Measurements from ENCODE around the gene HELLS.
"Not testable (repeated sequence)": the region's sequence is repeated elsewhere in the genome, so short reads cannot be mapped to it uniquely, and the experiment has no call there.

HELLS gene

GRCh38 chr10:94549221-94549620 lies 3.6 kb downstream of the HELLS start:
- H3K36me3 Mint-ChIP-seq (ENCODE audit: insufficient read depth): peaks cover 22% of the 10 kb centered on the region
- no peaks in the 10 kb centered on the region for H3K9me3 Mint-ChIP-seq
- H3K27ac Mint-ChIP-seq (ENCODE audit: low read depth): no peak overlapping the region
- no peaks in the 10 kb centered on the region for H3K27me3 Mint-ChIP-seq
- DNase-seq (ENCODE audit: low spot score in 2 of 2) (no peak), ATAC-seq (replicated peaks; ENCODE audit: extremely low read depth, poor library complexity, severe bottlenecking) (no peak)
- H3K4me1 Mint-ChIP-seq: peaks cover 24% of the 10 kb centered on the region
- H3K4me3 Mint-ChIP-seq: no peak overlapping the region

- H3K36me3 Mint-ChIP-seq (ENCODE audit: insufficient read depth): peaks cover 12% of the 10 kb centered on the region
- H3K4me1 Mint-ChIP-seq; H3K27ac Mint-ChIP-seq (ENCODE audit: low read depth); H3K9me3 Mint-ChIP-seq; H3K4me3 Mint-ChIP-seq; H3K27me3 Mint-ChIP-seq; ATAC-seq (replicated peaks; ENCODE audit: extremely low read depth, poor library complexity, severe bottlenecking); DNase-seq (ENCODE audit: low spot score in 2 of 2): not testable (repeated sequence)
These were observed 22.2 kb downstream of the HELLS start for GRCh38 chr10:94567714-94568307.

- no peak for DNase-seq (ENCODE audit: low spot score in 2 of 2)
- no peak for ATAC-seq (replicated peaks; ENCODE audit: extremely low read depth, poor library complexity, severe bottlenecking)
- no peaks in the 10 kb centered on the region for H3K9me3 Mint-ChIP-seq
- H3K4me3 Mint-ChIP-seq: no peak overlapping the region
- H3K27me3 Mint-ChIP-seq: no peaks in the 10 kb centered on the region
- no peaks in the 10 kb centered on the region for H3K4me1 Mint-ChIP-seq
- no peak overlapping the region for H3K27ac Mint-ChIP-seq (ENCODE audit: low read depth)
- peaks cover 10% of the 10 kb centered on the region for H3K36me3 Mint-ChIP-seq (ENCODE audit: insufficient read depth)
These were observed 25.5 kb downstream of the HELLS start for GRCh38 chr10:94571081-94571480.

- Mint-ChIP-seq H3K36me3 (ENCODE audit: insufficient read depth) (peaks cover 10% of the 10 kb centered on the region), H3K27me3 (no peaks in the 10 kb centered on the region), H3K4me1 (no peaks in the 10 kb centered on the region), H3K9me3 (no peaks in the 10 kb centered on the region), H3K4me3 (no peak overlapping the region), H3K27ac (ENCODE audit: low read depth) (no peak overlapping the region)
- DNase-seq (ENCODE audit: low spot score in 2 of 2): no peak
- ATAC-seq (replicated peaks; ENCODE audit: extremely low read depth, poor library complexity, severe bottlenecking): no peak
These were observed 25.9 kb downstream of the HELLS start for GRCh38 chr10:94571528-94571927.

GRCh38 chr10:94578790-94579189 lies 33.2 kb downstream of the HELLS start:
- Mint-ChIP-seq H3K9me3 (no peaks in the 10 kb centered on the region), H3K4me3 (no peak overlapping the region), H3K27me3 (no peaks in the 10 kb centered on the region)

GRCh38 chr10:94583124-94583523 lies 37.5 kb downstream of the HELLS start:
- H3K27me3 Mint-ChIP-seq: no peaks in the 10 kb centered on the region
- H3K4me3 Mint-ChIP-seq: no peak overlapping the region
- H3K9me3 Mint-ChIP-seq: no peaks in the 10 kb centered on the region
- H3K27ac Mint-ChIP-seq (ENCODE audit: low read depth): no peak overlapping the region
- DNase-seq (ENCODE audit: low spot score in 2 of 2): no peak
- ATAC-seq (replicated peaks; ENCODE audit: extremely low read depth, poor library complexity, severe bottlenecking): no peak
- H3K4me1 Mint-ChIP-seq: no peaks in the 10 kb centered on the region
- peaks cover 9% of the 10 kb centered on the region for H3K36me3 Mint-ChIP-seq (ENCODE audit: insufficient read depth)

More at GRCh38 chr10:94578790-94579189, 33.2 kb downstream of the HELLS start:
- DNase-seq (ENCODE audit: low spot score in 2 of 2): no peak
- no peak for ATAC-seq (replicated peaks; ENCODE audit: extremely low read depth, poor library complexity, severe bottlenecking)
- Mint-ChIP-seq H3K36me3 (ENCODE audit: insufficient read depth) (peaks cover 1% of the 10 kb centered on the region), H3K27ac (ENCODE audit: low read depth) (no peak overlapping the region), H3K4me1 (no peaks in the 10 kb centered on the region)

- no peak overlapping the region for H3K27ac Mint-ChIP-seq (ENCODE audit: low read depth)
- H3K4me3 Mint-ChIP-seq: no peak overlapping the region
- H3K4me1 Mint-ChIP-seq: no peaks in the 10 kb centered on the region
- H3K9me3 Mint-ChIP-seq: no peaks in the 10 kb centered on the region
- H3K36me3 Mint-ChIP-seq (ENCODE audit: insufficient read depth): peaks cover 33% of the 10 kb centered on the region
- DNase-seq (ENCODE audit: low spot score in 2 of 2): no peak
- ATAC-seq (replicated peaks; ENCODE audit: extremely low read depth, poor library complexity, severe bottlenecking): no peak
- no peaks in the 10 kb centered on the region for H3K27me3 Mint-ChIP-seq
These were observed 46.0 kb downstream of the HELLS start for GRCh38 chr10:94591461-94592205.

GRCh38 chr10:94602729-94603515 lies 57.3 kb downstream of the HELLS start:
- no peak for DNase-seq (ENCODE audit: low spot score in 2 of 2)
- ATAC-seq (replicated peaks; ENCODE audit: extremely low read depth, poor library complexity, severe bottlenecking): no peak
- peaks cover 6% of the 10 kb centered on the region for H3K4me1 Mint-ChIP-seq
- peaks cover 10% of the 10 kb centered on the region for H3K36me3 Mint-ChIP-seq (ENCODE audit: insufficient read depth)
- no peaks in the 10 kb centered on the region for H3K27me3 Mint-ChIP-seq
- no peak overlapping the region for H3K27ac Mint-ChIP-seq (ENCODE audit: low read depth)
- no peaks in the 10 kb centered on the region for H3K9me3 Mint-ChIP-seq
- H3K4me3 Mint-ChIP-seq: no peak overlapping the region

GRCh38 chr10:94607111-94607510 lies 61.5 kb downstream of the HELLS start:
- no peak overlapping the region for H3K27ac Mint-ChIP-seq (ENCODE audit: low read depth)
- no peaks in the 10 kb centered on the region for H3K4me1 Mint-ChIP-seq
- no peak for DNase-seq (ENCODE audit: low spot score in 2 of 2)
- H3K4me3 Mint-ChIP-seq: no peak overlapping the region
- no peaks in the 10 kb centered on the region for H3K9me3 Mint-ChIP-seq
- no peaks in the 10 kb centered on the region for H3K27me3 Mint-ChIP-seq
- no peak for ATAC-seq (replicated peaks; ENCODE audit: extremely low read depth, poor library complexity, severe bottlenecking)
- H3K36me3 Mint-ChIP-seq (ENCODE audit: insufficient read depth): peaks cover 4% of the 10 kb centered on the region

- DNase-seq (ENCODE audit: low spot score in 2 of 2): no peak
- H3K4me3 Mint-ChIP-seq: no peak overlapping the region
- no peaks in the 10 kb centered on the region for H3K4me1 Mint-ChIP-seq
- peaks cover 4% of the 10 kb centered on the region for H3K36me3 Mint-ChIP-seq (ENCODE audit: insufficient read depth)
- no peaks in the 10 kb centered on the region for H3K9me3 Mint-ChIP-seq
- no peak overlapping the region for H3K27ac Mint-ChIP-seq (ENCODE audit: low read depth)
- ATAC-seq (replicated peaks; ENCODE audit: extremely low read depth, poor library complexity, severe bottlenecking): no peak
- no peaks in the 10 kb centered on the region for H3K27me3 Mint-ChIP-seq
These were observed 63.0 kb downstream of the HELLS start for GRCh38 chr10:94608559-94608958.

GRCh38 chr10:94614558-94614957 lies 69.0 kb downstream of the HELLS start:
- ATAC-seq (replicated peaks; ENCODE audit: extremely low read depth, poor library complexity, severe bottlenecking) (no peak), DNase-seq (ENCODE audit: low spot score in 2 of 2) (no peak)
- Mint-ChIP-seq H3K9me3 (no peaks in the 10 kb centered on the region), H3K27ac (ENCODE audit: low read depth) (no peak overlapping the region), H3K36me3 (ENCODE audit: insufficient read depth) (peaks cover 2% of the 10 kb centered on the region), H3K4me3 (no peak overlapping the region), H3K4me1 (no peaks in the 10 kb centered on the region), H3K27me3 (no peaks in the 10 kb centered on the region)

- H3K4me3 Mint-ChIP-seq: no peak overlapping the region
- no peak for DNase-seq (ENCODE audit: low spot score in 2 of 2)
These were observed 71.9 kb downstream of the HELLS start for GRCh38 chr10:94617389-94617944.

More at GRCh38 chr10:94617389-94617944, 71.9 kb downstream of the HELLS start:
- no peaks in the 10 kb centered on the region for H3K4me1 Mint-ChIP-seq
- no peak for ATAC-seq (replicated peaks; ENCODE audit: extremely low read depth, poor library complexity, severe bottlenecking)
- peaks cover 2% of the 10 kb centered on the region for H3K36me3 Mint-ChIP-seq (ENCODE audit: insufficient read depth)
- H3K27ac Mint-ChIP-seq (ENCODE audit: low read depth): no peak overlapping the region
- no peaks in the 10 kb centered on the region for H3K9me3 Mint-ChIP-seq
- no peaks in the 10 kb centered on the region for H3K27me3 Mint-ChIP-seq
